OCI-LY3 (cell line): ENCODE measurements around the gene SARS1.

Experiments
- CTCF ChIP-seq: fragments of 200-600, 300-600 bp; sonication (generic); IDR thresholded peaks from 2 replicates; pipeline ENCODE4 v1.5.1; 2014; ENCODE audit warnings: antibody characterized with exemption, low read length, low read depth
- EZH2phosphoT487 ChIP-seq: fragments of 200-600 bp; shearing (Covaris generic); IDR thresholded peaks from 2 replicates; pipeline ENCODE4 v1.6.1; 2018; ENCODE audit warnings: antibody characterized with exemption, mixed run types, low read depth

GRCh38 chr1:109263597-109264378 is 50.1 kb downstream of the SARS1 start:
- peak; percentile 78 for TF ChIP-seq CTCF
- TF ChIP-seq EZH2phosphoT487, result no peak
